ENCODE measurements around the gene PTPRJ.

The PTPRJ gene

DNA sequence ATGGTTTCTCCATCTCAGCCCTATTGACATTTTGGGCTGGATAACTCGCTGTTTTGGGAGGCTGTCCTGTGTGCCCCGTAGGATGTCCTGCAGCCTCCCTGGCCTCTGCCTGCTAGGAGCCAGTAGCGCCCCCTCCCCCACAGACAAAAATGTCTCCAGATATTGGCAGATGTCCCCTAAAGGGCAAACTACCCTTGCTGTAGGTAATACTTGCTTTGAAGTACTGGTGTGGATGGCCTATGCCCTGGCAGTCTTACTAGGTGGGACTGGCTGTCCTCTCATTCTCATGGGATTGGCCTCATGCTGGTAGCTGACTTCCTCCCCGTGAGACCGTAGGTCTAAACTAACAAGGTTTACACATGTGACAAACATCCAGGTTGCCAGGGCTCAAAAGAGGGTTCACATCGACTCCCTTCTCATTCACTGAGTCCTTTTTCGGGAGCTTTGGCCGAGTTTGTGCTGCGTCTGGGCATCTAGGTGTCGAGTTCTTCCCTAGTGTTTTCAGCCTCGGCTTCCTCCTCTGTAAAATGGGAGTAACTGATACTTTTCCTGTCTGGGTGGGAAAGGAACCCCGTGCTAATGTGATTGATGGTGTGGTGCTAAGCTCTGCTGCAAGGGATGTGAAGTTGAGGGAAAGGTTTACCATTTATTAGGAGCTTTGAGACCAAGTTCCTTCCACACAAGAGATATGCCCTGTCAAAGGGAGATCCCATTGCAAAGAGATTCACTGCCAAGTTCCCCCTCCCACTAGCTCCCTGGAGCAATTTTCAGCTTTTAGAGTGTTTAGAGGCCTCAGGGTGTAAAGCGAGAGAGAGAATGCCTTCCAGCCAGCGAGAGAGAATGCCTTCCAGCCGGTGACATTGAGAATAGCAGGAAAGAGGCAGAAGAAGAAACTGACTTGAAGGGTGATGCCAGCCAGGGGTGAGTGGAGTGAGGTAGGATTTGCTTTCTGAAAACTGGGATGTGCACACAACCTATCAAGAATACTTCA, 17.0 kb downstream of the PTPRJ start:
- no peak for DNase-seq

GRCh38 chr11:47998345-47998732, 18.0 kb downstream of the PTPRJ start:
- no peak for DNase-seq

DNA sequence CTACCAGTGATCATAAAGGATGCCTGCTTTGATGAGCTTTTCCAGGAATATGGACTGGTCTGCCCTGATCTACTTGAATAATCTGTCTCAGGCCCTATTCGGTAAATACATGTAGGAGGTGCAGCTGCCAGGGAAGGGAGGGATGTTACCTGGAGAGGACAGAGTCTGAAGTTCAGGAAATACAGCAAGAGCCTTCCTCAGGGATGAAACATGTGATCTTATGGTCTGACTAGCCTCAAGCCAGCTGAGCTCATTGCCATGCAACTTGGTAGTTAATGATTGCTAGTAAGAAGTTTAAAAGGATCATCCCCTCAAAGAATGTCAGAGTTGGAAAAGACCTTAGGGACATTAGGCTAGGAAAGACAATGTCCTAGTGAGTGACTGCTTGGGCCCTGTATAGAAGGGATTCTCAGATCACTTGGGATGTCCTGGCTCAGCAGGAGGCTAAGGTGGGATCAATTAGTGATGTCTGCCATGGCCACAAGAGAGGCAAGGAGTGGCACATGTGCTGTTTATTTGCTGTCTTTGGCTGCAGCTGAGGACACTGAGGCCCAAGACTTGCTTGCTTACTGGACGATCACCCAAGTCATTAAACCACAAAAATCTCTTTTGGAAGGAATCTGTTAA, 18.5 kb downstream of the PTPRJ start:
- DNase-seq, result no peak

DNA sequence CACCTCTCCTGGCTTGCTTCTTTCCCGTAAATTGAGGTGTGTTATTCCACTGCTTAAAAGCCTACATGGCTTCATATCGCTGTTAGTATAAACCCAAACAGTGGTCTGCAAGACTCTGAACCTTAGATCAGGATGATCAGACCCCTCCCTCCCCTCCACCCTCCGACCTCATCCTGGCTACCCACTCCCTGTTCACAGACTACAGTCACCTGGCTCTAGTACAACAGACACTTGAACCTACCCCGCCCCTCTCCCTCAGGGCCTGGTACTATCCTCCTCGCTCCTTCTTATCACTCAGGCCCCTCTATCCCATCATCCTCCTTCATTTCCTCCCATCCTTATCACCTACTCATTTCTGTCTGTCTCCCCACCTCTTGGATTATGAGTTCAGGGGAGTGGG, 20.1 kb downstream of the PTPRJ start:
- no peak for DNase-seq

- no peak for DNase-seq
These were observed 21.2 kb downstream of the PTPRJ start for GRCh38 chr11:48001438-48002021.

DNA sequence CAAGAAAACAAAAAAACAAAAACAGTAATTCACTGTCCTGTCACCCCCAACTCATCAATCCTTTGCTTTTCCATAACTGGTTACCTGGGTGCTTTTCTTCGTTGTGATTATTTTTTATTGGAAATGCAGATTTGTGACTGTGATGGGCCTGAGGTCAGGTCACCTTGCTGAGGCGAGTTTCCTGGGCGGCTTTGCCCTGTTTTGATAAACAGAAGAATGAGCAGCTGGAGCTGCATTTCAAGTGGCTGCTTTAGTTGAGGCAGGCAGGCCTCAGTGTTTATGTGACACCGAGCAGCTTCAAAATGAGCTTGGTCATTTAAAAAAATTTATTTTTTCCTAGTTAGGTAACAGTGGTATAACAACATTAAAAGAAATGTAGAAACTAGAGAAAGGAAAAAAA, 22.2 kb downstream of the PTPRJ start:
- DNase-seq, result no peak

- no peak for DNase-seq
These were observed 23.6 kb downstream of the PTPRJ start for GRCh38 chr11:48003926-48004325.

- no peak for DNase-seq
These were observed 24.1 kb downstream of the PTPRJ start for GRCh38 chr11:48004456-48004855.

DNA sequence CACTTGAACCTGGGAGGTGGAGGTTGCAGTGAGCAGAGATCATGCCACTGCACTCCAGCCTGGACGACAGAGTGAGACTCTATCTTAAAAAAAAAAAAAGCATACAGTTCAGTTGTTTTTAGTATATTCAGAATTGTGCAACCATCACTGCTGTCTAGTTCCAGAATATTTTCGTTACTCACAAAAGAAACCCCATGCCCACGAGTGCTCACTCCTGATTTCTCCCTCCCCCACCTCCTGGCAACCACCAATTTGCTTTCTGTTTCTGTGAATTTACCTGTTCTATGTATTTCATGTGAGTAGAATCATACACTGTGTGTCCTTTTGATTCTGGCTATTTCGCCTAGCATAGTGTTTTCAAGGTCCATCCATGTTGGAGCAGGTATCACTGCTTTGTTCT, 24.8 kb downstream of the PTPRJ start:
- DNase-seq, result no peak

DNA sequence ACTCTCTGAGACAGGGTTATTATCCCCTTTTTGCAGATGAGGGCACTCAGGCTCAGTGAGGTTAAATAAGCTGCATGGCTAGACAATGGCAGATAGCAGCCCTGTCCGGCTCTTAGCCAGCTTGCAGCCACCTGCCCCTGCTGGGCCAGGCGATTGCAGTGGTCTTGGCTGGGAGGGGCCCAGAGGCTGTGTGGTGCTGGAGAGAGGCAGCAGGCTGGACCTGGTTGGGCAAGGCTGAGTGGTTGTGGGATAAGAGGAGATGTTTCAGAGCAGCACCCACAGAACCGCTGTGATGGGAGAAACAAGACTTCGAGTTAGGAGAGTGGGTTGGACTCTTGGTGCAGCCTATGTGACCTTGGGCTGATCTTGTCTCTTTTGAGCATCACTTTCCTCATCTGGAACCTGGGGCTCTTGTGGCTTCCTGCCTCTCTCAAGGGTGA, 25.5 kb downstream of the PTPRJ start:
- DNase-seq, result no peak

GRCh38 chr11:48006301-48006992, 26.1 kb downstream of the PTPRJ start:
- DNase-seq, result no peak

DNA sequence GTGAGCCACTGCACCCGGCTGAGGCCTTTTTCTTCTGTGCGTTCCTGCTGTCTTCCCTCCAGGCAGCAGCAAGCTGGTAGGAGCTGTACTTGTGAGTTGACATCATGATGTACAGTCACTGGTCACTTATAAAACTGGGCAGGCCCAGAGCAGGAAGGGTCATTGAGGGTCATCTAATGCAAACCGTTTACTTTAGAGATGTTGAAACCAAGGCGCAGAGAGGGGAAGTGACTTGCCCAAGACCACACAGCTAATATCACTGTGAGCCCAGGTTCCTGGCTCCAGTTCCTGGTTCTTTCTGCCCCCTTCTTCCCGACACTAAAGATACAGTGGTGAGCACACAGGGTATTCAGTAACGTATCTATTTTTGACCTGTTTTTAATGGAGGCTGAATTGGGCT, 27.3 kb downstream of the PTPRJ start:
- no peak for DNase-seq

DNA sequence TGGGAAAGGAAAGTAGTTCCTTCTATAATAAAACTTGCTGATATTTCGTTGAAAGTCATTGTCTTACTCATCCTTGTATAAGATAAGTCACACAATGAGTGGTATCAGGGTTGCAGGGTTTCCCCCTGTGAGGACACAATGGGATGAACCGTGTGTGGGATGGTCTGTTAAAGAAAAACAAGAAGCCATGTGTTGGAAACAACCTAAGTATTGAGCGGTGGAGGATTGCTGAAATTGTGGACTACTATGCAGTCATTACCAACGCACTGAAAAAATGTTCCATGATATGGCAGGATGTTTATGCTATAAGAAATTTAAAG, 28.6 kb downstream of the PTPRJ start:
- DNase-seq, result no peak

DNA sequence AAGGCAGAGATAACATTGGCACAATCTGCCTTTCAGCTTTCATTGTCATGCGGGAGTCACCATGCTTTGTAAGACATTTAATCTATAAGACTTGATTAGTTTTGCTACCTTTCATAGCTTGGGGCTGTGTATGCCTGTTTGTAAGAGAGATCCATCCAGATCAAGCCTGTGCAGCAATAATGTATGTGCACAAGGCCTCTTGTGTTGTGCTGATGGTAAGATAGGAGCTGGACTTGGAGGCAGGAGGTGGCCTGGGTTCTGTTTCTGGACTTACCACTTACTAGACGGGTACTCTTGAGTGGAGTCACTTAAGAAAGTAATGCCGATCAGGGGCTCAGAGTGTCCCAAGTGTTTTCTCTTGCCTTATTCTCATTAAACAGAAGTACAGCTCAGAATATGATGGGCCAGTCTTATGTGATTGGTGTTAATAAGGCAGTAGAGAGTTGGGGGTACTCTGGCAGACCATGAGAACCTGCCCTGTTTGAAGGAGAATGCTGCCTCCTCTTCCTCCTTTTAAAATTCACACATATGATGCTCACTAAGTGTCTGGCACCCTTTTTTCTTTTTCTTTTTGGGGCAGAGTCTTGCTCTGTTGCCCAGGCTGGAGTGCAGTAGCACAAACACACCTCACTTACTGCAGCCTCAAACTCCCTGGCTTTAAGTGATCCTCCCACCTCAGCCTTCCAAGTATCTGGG, 30.9 kb downstream of the PTPRJ start:
- no peak for DNase-seq

DNA sequence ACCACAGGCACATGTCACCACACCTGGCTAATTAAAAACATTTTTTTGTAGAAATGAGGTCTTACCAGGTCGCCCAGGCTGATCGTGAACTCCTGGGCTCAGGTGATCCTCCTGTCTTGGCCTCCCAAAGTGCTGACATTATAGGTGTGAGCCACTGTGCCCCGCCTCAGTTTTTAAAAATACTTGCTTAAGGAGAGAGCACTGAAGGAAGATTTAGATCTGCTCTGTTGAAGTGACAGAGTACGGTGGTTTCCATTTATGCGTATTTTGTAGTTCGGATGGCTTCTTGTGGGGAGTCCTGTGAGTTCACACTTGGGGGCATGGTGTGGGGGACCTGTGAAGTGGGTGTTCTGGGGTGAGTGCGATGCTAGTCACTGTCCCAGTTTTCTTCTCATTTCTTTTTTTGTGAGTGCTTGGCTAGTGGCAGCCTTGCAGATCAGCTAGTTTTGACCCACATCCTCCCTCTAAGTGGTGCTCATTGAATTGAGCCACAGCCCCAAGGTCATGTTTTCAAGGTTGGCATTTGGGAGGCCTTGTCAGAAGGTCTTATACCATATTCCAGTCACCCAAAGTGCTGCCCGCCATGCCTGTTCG, 31.5 kb downstream of the PTPRJ start:
- DNase-seq, result no peak

- peak in 1 of 2 experiments; percentile 21 for DNase-seq
These were observed 33.0 kb downstream of the PTPRJ start for GRCh38 chr11:48013269-48013901.

DNA sequence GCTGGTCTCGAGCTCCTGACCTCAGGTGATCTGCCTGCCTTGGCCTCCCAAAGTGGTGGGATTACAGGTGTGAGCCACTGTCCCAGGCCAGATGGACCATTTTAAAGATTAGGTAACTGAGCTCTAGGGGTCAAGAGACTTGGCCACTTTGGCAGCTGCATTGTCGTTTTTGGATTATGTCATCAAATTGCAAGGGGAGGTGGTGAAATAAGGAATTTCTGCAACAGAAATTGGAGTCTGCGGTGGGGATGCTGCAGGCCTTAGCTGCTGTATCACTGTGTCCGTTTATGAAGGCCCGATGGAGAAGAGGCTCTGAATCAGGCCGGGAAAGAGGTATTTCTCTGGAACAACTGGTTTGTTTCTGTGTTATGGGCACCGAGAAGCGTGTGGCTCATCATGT, 34.6 kb downstream of the PTPRJ start:
- no peak for DNase-seq

DNA sequence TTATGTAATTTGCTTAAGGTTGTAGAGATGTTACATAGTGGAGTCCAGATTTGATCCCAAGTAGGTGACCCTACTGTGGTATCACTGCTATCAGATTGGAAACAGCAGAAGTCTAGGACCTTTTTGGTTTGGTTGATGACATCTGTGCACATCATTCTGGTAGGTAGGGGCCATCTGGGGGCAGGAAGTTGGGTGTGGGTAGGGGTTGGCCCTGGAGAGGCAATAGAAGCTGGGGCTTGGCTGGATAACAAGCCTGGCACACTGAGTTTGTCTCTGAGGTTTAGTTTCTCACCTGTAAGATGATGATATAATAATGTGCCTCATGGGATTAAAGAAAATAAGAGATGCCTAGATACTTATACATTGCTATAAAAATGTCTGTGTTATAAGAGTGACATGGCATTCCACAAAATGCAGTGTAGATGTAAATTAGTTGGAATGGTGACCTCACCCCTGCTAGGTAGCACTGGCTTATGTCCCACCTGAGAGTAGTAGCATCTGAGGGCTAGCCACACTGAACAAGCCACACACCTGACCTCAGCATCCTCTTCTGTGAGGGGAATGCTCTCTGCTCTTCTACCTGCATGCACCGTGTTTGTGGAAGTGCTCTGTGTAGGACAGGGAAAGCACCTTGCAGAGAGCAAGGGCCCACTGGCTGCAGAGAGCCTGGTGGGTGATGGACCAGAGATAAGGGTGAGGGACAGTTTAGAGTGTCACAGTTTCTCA, 36.9 kb downstream of the PTPRJ start:
- no peak for DNase-seq

GRCh38 chr11:48017831-48018527, 37.6 kb downstream of the PTPRJ start:
- DNase-seq, result no peak

DNA sequence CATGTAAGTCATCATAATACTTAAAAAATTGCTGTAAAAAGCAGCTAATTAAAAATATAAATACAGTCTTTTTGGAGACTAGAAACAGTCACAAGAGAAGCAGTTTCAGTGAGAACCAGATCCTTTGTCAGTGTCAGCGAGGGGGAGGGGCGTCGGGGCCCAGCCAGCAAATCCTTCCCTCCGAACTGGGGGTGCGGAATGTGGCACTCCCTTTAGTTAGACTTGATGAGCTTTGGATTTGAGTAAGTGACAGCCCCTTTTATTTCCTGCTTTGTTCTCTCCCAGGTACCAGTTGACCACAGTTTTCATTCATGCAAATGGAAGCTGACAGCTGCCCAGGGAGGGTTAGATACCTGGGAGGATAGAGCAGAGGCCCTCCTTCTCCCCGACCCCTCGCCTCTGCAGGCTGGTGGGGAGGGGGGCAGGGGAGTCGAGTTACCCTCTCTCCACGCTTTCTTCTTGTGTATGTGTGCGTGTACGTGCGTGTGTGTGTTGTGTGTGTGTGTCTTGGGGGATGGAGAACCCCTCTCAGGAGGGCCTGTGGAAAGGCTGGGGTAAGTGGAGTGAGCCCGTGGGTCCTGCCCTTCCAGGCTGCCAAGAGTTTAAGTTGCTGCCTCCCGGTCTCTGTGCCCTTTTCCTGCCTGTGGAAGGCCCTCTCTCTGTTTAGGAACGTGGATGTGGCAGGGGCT, 38.3 kb downstream of the PTPRJ start:
- no peak for DNase-seq
